Measurements from ENCODE around the gene PEAK3.

Gene PEAK3

DNA sequence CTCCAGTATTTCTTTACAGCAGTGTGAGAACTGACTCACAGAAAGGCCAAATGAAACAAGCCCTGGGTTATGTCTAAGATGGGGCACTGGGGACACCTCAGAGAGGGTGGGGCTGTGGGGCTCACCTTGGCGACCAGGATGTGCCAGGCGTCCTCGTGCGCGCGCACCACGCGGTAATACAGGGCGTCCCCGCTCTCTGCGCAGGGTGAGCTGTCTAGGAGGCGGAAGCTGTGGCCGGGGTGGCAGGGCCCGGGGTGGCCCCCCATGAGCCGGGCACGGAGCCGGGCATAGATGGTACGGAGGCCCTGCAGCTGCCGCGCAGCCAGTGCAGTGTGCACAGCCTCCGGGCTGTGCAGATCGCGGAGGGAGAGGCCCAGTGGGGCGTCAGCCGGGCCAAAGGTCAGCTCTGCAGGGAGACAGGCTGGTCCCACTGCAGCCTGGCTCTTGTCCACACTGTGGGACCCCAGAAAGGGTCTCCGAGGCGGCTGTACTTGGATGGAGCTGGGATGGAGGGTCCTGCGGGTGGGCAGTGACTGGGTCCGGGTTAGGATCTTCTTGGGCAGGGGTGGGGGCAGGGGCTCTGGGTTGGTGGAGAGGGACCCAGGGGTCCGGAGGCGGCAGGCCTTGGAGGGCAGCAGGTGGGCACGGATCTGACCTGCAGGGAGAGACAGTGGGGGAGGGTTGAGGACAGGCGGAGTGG, 3.4 kb downstream of the PEAK3 start:
- no peak for DNase-seq (ENCODE audit: extremely low read depth, low read depth)
- TF ChIP-seq, protein P1, sequence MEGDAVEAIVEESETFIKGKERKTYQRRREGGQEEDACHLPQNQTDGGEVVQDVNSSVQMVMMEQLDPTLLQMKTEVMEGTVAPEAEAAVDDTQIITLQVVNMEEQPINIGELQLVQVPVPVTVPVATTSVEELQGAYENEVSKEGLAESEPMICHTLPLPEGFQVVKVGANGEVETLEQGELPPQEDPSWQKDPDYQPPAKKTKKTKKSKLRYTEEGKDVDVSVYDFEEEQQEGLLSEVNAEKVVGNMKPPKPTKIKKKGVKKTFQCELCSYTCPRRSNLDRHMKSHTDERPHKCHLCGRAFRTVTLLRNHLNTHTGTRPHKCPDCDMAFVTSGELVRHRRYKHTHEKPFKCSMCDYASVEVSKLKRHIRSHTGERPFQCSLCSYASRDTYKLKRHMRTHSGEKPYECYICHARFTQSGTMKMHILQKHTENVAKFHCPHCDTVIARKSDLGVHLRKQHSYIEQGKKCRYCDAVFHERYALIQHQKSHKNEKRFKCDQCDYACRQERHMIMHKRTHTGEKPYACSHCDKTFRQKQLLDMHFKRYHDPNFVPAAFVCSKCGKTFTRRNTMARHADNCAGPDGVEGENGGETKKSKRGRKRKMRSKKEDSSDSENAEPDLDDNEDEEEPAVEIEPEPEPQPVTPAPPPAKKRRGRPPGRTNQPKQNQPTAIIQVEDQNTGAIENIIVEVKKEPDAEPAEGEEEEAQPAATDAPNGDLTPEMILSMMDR (IDR thresholded peaks at IDR 0.05; ENCODE audit: low read depth, low read length), result no peak

- TF ChIP-seq, protein P1 (IDR thresholded peaks at IDR 0.05; ENCODE audit: low read depth, low read length), result no peak
- no peak for DNase-seq (ENCODE audit: extremely low read depth, low read depth)
These were observed 4.8 kb downstream of the PEAK3 start for GRCh38 chr19:2277138-2277537.

GRCh38 chr19:2276429-2276986, 5.5 kb downstream of the PEAK3 start:
- no peak for DNase-seq (ENCODE audit: extremely low read depth, low read depth)
- TF ChIP-seq, protein P1 (IDR thresholded peaks at IDR 0.05; ENCODE audit: low read depth, low read length), result no peak

GRCh38 chr19:2275588-2276428, 6.2 kb downstream of the PEAK3 start:
- no peak for DNase-seq (ENCODE audit: extremely low read depth, low read depth)
- TF ChIP-seq, protein P1 (IDR thresholded peaks at IDR 0.05; ENCODE audit: low read depth, low read length), result no peak

DNA sequence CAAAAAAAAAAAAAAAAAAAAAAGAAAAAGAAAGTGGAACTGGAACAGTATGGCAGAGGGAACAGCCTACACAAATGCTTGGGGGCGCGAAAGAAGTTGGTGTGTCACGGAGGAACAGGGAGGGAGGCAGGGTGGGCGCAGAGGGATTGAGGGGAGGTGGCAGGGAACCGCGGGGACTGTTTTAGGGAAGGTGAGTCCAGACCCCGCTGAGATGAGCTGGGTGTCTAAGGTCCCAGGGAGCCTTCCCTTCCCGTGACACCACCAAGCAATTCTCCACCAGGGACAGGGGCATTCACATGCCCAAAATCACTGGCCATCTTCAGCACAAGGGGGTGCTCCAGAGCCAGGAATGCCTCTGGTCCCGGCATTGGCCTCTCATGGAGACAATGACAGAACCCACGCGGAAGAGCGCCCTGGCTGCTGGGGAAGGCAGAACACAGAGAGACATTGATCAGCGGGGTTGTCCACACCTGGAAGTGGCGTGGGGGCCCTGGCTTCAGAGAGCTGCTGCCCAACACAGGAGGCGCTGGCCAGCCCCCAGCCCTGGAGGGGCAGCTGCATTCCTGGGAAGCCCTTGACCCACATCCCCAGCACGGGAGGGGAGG, 6.9 kb downstream of the PEAK3 start:
- DNase-seq (ENCODE audit: extremely low read depth, low read depth), result no peak

DNA sequence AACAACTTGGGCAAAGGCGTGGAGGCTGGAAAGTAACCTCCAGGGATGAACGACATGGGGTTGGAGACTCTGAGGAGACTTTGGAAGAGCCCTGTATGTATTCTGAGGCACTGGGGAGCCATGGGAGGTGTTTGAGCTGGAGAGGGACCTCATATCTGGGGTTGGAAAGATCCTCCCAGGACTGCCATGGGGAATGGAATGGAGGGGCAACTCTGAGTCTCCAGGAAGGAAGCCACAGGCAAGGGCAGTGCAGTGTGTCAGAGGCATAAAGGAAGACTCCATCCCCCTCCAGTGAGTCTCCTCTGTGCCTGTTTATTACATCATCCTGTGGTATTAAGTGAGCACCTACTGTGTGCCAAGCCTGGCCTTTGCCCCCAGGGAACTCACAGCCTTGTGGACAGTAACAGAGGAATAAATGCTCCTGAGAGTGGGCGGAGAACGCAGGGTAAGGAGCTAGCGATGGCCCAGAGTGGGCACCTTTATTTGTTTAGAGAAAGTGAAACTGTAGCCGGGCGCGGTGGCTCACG, 7.7 kb downstream of the PEAK3 start:
- TF ChIP-seq, protein P1 (IDR thresholded peaks at IDR 0.05; ENCODE audit: low read depth, low read length), result no peak
- no peak for DNase-seq (ENCODE audit: extremely low read depth, low read depth)

More for the DNA sequence above, 6.9 kb downstream of the PEAK3 start:
- TF ChIP-seq, protein P1 (IDR thresholded peaks at IDR 0.05; ENCODE audit: low read depth, low read length), result peak; percentile 61

All from AG09319 (cell line).